K562 (cell line): ENCODE data around the gene NRSN2. TPM values are rescaled to one million over a fixed set of nuclear protein-coding genes. Genes with fewer than 3 reads are reported as not detected.

Experiments
- AFF1 ChIP-seq, 2 experiments: fragments of 450-650 bp; IDR thresholded peaks; 2 replicates each; pipeline ENCODE4 v1.6.1; 2018; ENCODE audit warnings: mild to moderate bottlenecking in 2 of 2, low read depth in 1 of 2; ENCODE audit not compliant: partially characterized antibody in 2 of 2
- DPF2 ChIP-seq: fragments of 450-650 bp; IDR thresholded peaks from 2 replicates; pipeline ENCODE4 v1.6.1; 2016
- FOS ChIP-seq: IDR thresholded peaks from 3 replicates; pipeline ENCODE4 v1.6.1; 2011; ENCODE audit not compliant: insufficient read length; ENCODE audit errors: extremely low read depth
- FOXK1 ChIP-seq: sonication (generic); formaldehyde crosslinking; IDR thresholded peaks from 2 replicates; pipeline ENCODE4 v1.8.0; 2022; ENCODE audit warnings: missing genetic modification reagents, mild to moderate bottlenecking, borderline replicate concordance
- GATA2 ChIP-seq: sonication (generic); formaldehyde crosslinking; IDR thresholded peaks from 2 replicates; pipeline ENCODE4 v1.4.0; 2020; ENCODE audit warnings: mild to moderate bottlenecking, missing genetic modification reagents
- MECOM ChIP-seq: fragments of 250-450 bp; sonication (Bioruptor Pico); IDR thresholded peaks from 2 replicates; pipeline ENCODE4 v1.8.0; 2022; ENCODE audit warnings: inconsistent platforms
- NEUROD1 ChIP-seq: fragments of 150-350 bp; IDR thresholded peaks from 2 replicates; pipeline ENCODE4 v1.6.1; 2014; ENCODE audit warnings: borderline replicate concordance, low read length, low read depth; ENCODE audit not compliant: partially characterized antibody
- NFE2 ChIP-seq: IDR thresholded peaks from 2 replicates; pipeline ENCODE4 v1.6.1; 2014; ENCODE audit warnings: antibody characterized with exemption, low read depth
- NFRKB ChIP-seq: fragments of 450-650 bp; IDR thresholded peaks from 2 replicates; pipeline ENCODE4 v1.6.1; 2016; ENCODE audit warnings: low read depth
- NR2C2 ChIP-seq, 2 experiments: fragments of 200-800 bp in 1 of 2; sonication (Bioruptor generic) in 1 of 2; sonication (generic) in 1 of 2; formaldehyde crosslinking in 1 of 2; IDR thresholded peaks; 2 replicates each; pipeline versions ENCODE4 v1.6.1 to v1.8.0; 2016 to 2022; ENCODE audit warnings: mild to moderate bottlenecking in 1 of 2, missing compliant biosample characterization in 1 of 2, missing genetic modification characterization in 1 of 2, missing genetic modification reagents in 1 of 2
- PHF21A ChIP-seq: fragments of 450-650 bp; IDR thresholded peaks from 2 replicates; pipeline ENCODE4 v1.6.1; 2017; ENCODE audit warnings: low read depth, borderline replicate concordance
- RB1 ChIP-seq: fragments of 450-650 bp; IDR thresholded peaks from 2 replicates; pipeline ENCODE4 v1.6.1; 2017; ENCODE audit warnings: low read depth, mild to moderate bottlenecking
- SMARCE1 ChIP-seq: fragments of 450-650 bp; IDR thresholded peaks from 2 replicates; pipeline ENCODE4 v1.7.1; 2016; ENCODE audit warnings: mild to moderate bottlenecking
- WHSC1 ChIP-seq: IDR thresholded peaks from one replicate; pipeline ENCODE4 v1.6.1; 2012; ENCODE audit warnings: low read length, control low read depth, inconsistent platforms
- XRCC5 ChIP-seq: fragments of 200-400 bp; formaldehyde crosslinking; IDR thresholded peaks from 2 replicates; pipeline ENCODE4 v1.6.1; 2017; ENCODE audit warnings: low read depth, mild to moderate bottlenecking, low read length
- ZNF316 ChIP-seq: fragments of 450-650 bp; IDR thresholded peaks from 2 replicates; pipeline ENCODE4 v1.6.1; 2016
- polyA plus RNA-seq, 8 experiments: library from polyadenylated mRNA; depleted of rRNA in 4 of 8; stranded (reverse) in 5 of 8; unstranded in 3 of 8; fragments of >200 nt; fragmentation: Nextera tagmentation in 2 of 8; fragmentation: Illumina TruSeq in 1 of 8; extraction: Ambion mirVana in 2 of 8; extraction: Trizol in 1 of 8; gene quantifications; 2 replicates each; pipeline versions ENCODE4 v1.2.1 to v1.2.3, GENCODE V29; 2011 to 2014; ENCODE audit warnings: inconsistent platforms in 1 of 8, missing spikeins in 1 of 8
- total RNA-seq, 7 experiments: library from RNA; depleted of rRNA in 6 of 7; stranded (reverse); fragments of >200 nt in 6 of 7; fragmentation: Illumina TruSeq in 2 of 7; extraction: Trizol in 2 of 7; gene quantifications; 2 replicates each; pipeline versions ENCODE4 v1.2.1 to v1.2.3, GENCODE V29; 2011 to 2021; ENCODE audit warnings: low replicate concordance in 1 of 7
- TF ChIP-seq, protein P1 (sequence below), 3 experiments: fragments of 200-800 bp in 1 of 3; sonication (Bioruptor generic) in 1 of 3; sonication (generic) in 1 of 3; formaldehyde crosslinking in 1 of 3; IDR thresholded peaks; 2 replicates each; pipeline versions ENCODE4 v1.6.1 to v1.8.0; 2016 to 2022; ENCODE audit warnings: mild to moderate bottlenecking in 2 of 3, missing compliant biosample characterization in 2 of 3, missing genetic modification characterization in 2 of 3, missing genetic modification reagents in 1 of 3
- TF ChIP-seq, protein P2 (sequence below): fragments of 200-800 bp; sonication (Bioruptor generic); IDR thresholded peaks from 2 replicates; pipeline ENCODE4 v1.6.1; 2017; ENCODE audit warnings: missing genetic modification characterization, missing compliant biosample characterization

Gene NRSN2
- total and polyA plus RNA-seq, 9 of the 15 experiments (the other 6 are each of a cell fraction or from before 2014, with no cell fraction given) = 7.5 to 29.7 (median 11.1) TPM

GRCh38 chr20:364905-365794, 18.2 kb downstream of the NRSN2 start (continued):
- TF ChIP-seq, protein P1, sequence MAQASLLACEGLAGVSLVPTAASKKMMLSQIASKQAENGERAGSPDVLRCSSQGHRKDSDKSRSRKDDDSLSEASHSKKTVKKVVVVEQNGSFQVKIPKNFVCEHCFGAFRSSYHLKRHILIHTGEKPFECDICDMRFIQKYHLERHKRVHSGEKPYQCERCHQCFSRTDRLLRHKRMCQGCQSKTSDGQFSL (CRISPR knock-in tag; IDR thresholded peaks at IDR 0.05) = peak; percentile 65
- TF ChIP-seq, protein P1 (tag; IDR thresholded peaks at IDR 0.05) = no peak
- TF ChIP-seq NFE2 (peak; percentile 99), FOS (no peak), AFF1 (IDR thresholded peaks at IDR 0.05; ENCODE audit: low read depth in 1 of 2, partially characterized antibody in 2 of 2) (no peak), ZNF316 (peak; percentile 100), NFRKB (peak; percentile 75; the same call in 1 of the 2 replicates), XRCC5 (no peak), GATA2 (CRISPR knock-in tag) (0 out of 2 replicates have a peak, but pooled peaks have one; percentile 16), SMARCE1 (peak; percentile 81), PHF21A (no peak), WHSC1 (no peak), FOXK1 (CRISPR knock-in tag) (no peak), DPF2 (peak; percentile 88), NR2C2 (CRISPR knock-in tag; IDR thresholded peaks at IDR 0.05) (no peak), NR2C2 (tag; IDR thresholded peaks at IDR 0.05) (peak; percentile 54; the same call in 1 of the 2 replicates), RB1 (0 out of 2 replicates have a peak, but pooled peaks have one; percentile 45), NEUROD1 (no peak), MECOM (0 out of 2 replicates have a peak, but pooled peaks have one; percentile 21)
- TF ChIP-seq, protein P2, sequence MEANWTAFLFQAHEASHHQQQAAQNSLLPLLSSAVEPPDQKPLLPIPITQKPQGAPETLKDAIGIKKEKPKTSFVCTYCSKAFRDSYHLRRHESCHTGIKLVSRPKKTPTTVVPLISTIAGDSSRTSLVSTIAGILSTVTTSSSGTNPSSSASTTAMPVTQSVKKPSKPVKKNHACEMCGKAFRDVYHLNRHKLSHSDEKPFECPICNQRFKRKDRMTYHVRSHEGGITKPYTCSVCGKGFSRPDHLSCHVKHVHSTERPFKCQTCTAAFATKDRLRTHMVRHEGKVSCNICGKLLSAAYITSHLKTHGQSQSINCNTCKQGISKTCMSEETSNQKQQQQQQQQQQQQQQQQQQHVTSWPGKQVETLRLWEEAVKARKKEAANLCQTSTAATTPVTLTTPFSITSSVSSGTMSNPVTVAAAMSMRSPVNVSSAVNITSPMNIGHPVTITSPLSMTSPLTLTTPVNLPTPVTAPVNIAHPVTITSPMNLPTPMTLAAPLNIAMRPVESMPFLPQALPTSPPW = peak; percentile 11; the same call in 1 of the 2 replicates
